ENCODE results near the gene KISS1. TPM values are rescaled to one million over a fixed set of nuclear protein-coding genes. Genes with fewer than 3 reads are reported as not detected.

KISS1 gene
- total RNA-seq, 1 experiment from 2014 or later, result 1.3 TPM

DNA sequence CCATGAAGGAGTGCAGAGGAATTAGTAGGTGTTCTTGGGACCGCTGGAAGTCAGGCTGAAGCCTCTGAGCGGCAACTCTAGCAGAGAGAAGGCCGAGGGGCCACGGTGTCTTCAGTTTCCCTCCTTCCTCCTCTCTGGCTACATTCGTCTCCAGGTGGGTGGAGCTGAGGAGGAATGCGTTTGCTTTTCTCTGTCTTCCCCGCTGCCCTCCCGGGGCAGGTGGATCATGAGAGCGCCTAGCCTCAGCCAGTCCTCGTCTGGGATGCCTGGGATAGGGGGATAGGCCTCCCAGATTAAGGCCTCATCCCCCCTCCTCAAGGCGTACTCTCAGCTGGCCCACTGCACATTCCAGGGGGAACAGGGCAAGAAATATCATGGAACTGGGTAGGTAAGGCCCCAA is 25.0 kb upstream of the KISS1 start:
- no peaks in the 10 kb centered on the region for H3K27me3 ChIP-seq (ENCODE audit: insufficient read depth, low read length)
- no peaks in the 10 kb centered on the region for H3K9me2 ChIP-seq (ENCODE audit: insufficient read depth)
- RAD21 ChIA-PET (ENCODE audit: low non-redundant PET in 1 of 2, low total read pairs in 2 of 2, uncharacterized antibody in 2 of 2, unreplicated experiment in 2 of 2), result no interaction called here
- peaks cover 0 to 6% of the 10 kb centered on the region in 2 experiments; a peak in 1 of 4 replicates for H3K4me1 ChIP-seq (ENCODE audit: control insufficient read depth in 1 of 2, insufficient read depth in 2 of 2, low read length in 2 of 2)
- no peak overlapping the region for H3K4me2 ChIP-seq (ENCODE audit: low read length)
- no TSS peak for BruUV-seq (replicated peaks)
- no peak overlapping the region for H2AFZ ChIP-seq (ENCODE audit: low read depth, low read length, poor library complexity, severe bottlenecking)
- intact Hi-C loops (cut with micrococcal nuclease), result no loop called here
- ATAC-seq (no peak), DNase-seq (ENCODE audit: low read depth, low spot score) (no peak)
- H3K9ac ChIP-seq (ENCODE audit: low read length), result no peak overlapping the region
- H3K27ac ChIP-seq (ENCODE audit: low read depth, low read length), result no peak overlapping the region
- TF ChIP-seq POLR2A (IDR thresholded peaks at IDR 0.05; ENCODE audit: borderline replicate concordance, extremely low read depth, insufficient read depth, insufficient read length), result no peak
- TF ChIP-seq REST (IDR thresholded peaks at IDR 0.05; ENCODE audit: low read depth), result no peak
- TF ChIP-seq SP1 (IDR thresholded peaks at IDR 0.05; ENCODE audit: low read depth), result no peak
- no peak for TF ChIP-seq SRF (IDR thresholded peaks at IDR 0.05; ENCODE audit: low read depth)
- no peak for TF ChIP-seq FOSL1 (IDR thresholded peaks at IDR 0.05; ENCODE audit: low read depth)
- no peak for TF ChIP-seq MAX (IDR thresholded peaks at IDR 0.05)
- no peak for TF ChIP-seq YY1 (IDR thresholded peaks at IDR 0.05; ENCODE audit: extremely low read depth, insufficient replicate concordance, low read depth, low read length)
- no peak for TF ChIP-seq TCF7L2 (IDR thresholded peaks at IDR 0.05; ENCODE audit: borderline replicate concordance, extremely low read depth, insufficient read depth, insufficient read length)
- no peak for TF ChIP-seq EZH2 (IDR thresholded peaks at IDR 0.05)
- TF ChIP-seq, protein P1, sequence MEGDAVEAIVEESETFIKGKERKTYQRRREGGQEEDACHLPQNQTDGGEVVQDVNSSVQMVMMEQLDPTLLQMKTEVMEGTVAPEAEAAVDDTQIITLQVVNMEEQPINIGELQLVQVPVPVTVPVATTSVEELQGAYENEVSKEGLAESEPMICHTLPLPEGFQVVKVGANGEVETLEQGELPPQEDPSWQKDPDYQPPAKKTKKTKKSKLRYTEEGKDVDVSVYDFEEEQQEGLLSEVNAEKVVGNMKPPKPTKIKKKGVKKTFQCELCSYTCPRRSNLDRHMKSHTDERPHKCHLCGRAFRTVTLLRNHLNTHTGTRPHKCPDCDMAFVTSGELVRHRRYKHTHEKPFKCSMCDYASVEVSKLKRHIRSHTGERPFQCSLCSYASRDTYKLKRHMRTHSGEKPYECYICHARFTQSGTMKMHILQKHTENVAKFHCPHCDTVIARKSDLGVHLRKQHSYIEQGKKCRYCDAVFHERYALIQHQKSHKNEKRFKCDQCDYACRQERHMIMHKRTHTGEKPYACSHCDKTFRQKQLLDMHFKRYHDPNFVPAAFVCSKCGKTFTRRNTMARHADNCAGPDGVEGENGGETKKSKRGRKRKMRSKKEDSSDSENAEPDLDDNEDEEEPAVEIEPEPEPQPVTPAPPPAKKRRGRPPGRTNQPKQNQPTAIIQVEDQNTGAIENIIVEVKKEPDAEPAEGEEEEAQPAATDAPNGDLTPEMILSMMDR (IDR thresholded peaks at IDR 0.05 in 2 of 3, conservative IDR thresholded peaks at IDR 0.05 in 1 of 3; ENCODE audit: borderline replicate concordance in 1 of 3, insufficient read depth in 1 of 3, low read depth in 2 of 3, low read length in 2 of 3), result no peak
- no peak for TF ChIP-seq EGR1 (IDR thresholded peaks at IDR 0.05; ENCODE audit: low read depth)
- TF ChIP-seq RAD21 (IDR thresholded peaks at IDR 0.05; ENCODE audit: low read depth), result no peak
- no peak for TF ChIP-seq CBX3 (IDR thresholded peaks at IDR 0.05; ENCODE audit: low read depth)
- no peak for TF ChIP-seq ZFX (IDR thresholded peaks at IDR 0.05)
- TF ChIP-seq SIN3A (IDR thresholded peaks at IDR 0.05; ENCODE audit: low read depth), result no peak
- TF ChIP-seq ZNF274 (IDR thresholded peaks at IDR 0.05; ENCODE audit: low read depth, low read length), result no peak
- no peak for TF ChIP-seq EZH2phosphoT487 (IDR thresholded peaks at IDR 0.05; ENCODE audit: borderline replicate concordance)
- TF ChIP-seq JUND (IDR thresholded peaks at IDR 0.05), result no peak
- no peak for TF ChIP-seq POLR2AphosphoS5 (IDR thresholded peaks at IDR 0.05; ENCODE audit: low read depth, low read length)
- TF ChIP-seq ELF1 (IDR thresholded peaks at IDR 0.05; ENCODE audit: borderline replicate concordance, low read depth), result no peak
- POLR2A ChIA-PET, result no interaction called here
- CTCF ChIA-PET, result no interaction called here
- H3K4me3 ChIP-seq (replicated peaks in 1 of 2; ENCODE audit: low read depth in 1 of 2, low read length in 2 of 2), result no peak overlapping the region
- no peaks in the 10 kb centered on the region for H4K20me1 ChIP-seq (ENCODE audit: insufficient read depth)
- H3K9me3 ChIP-seq (ENCODE audit: control insufficient read depth in 1 of 2, insufficient read depth in 1 of 2, low read depth in 1 of 2, low read length in 2 of 2), result no peaks in the 10 kb centered on the region
- no peaks in the 10 kb centered on the region for H3K36me3 ChIP-seq (ENCODE audit: control insufficient read depth in 1 of 2, insufficient read depth in 2 of 2, low read length in 2 of 2)
- no peaks in the 10 kb centered on the region for H3K79me2 ChIP-seq (ENCODE audit: insufficient read depth, low read length)
